HG03196 (cell line): ENCODE results near the gene TENT5C.

Source experiments
- ATAC-seq: cut with Tn5 transposase; IDR thresholded peaks from one replicate; pipeline ENCODE4 v1.9.1; 2021; ENCODE audit not compliant: unreplicated experiment

The TENT5C gene

GRCh38 chr1:117612517-117613248 is 6.8 kb downstream of the TENT5C start:
- no peak for ATAC-seq

DNA sequence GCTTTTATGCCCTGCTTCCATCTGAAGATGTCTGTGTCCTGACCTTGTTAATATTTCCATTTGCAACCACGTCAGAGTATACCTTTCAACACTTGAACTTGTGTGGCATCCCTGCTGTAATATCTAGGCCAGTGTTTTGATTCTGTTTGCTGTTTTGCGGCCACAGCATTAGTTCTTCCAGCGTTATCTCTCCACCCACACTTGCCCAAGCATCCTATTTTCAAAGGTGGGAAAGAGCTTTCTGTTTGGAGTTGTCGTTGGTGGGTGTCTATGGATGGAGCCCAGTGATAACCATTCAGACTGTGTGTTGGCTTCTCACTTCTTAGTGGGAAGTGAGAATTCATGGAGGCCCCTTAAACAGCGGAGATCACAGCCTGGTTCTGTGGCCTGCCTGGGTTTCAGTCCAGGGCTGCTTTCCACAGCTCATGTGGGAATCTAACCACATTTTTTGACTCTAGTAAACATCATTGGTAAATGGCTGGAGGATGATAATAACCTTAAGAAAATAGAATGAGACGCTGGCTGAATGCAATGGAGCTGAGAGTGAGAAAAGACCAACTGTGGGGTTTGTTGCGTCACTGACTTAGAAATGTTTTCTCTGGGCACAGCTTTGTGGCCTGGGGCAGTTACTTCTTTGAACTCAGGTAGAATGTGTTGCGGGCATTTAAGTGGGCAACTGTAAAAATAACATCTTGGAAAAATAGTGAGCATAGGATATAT is 7.6 kb downstream of the TENT5C start:
- no peak for ATAC-seq

DNA sequence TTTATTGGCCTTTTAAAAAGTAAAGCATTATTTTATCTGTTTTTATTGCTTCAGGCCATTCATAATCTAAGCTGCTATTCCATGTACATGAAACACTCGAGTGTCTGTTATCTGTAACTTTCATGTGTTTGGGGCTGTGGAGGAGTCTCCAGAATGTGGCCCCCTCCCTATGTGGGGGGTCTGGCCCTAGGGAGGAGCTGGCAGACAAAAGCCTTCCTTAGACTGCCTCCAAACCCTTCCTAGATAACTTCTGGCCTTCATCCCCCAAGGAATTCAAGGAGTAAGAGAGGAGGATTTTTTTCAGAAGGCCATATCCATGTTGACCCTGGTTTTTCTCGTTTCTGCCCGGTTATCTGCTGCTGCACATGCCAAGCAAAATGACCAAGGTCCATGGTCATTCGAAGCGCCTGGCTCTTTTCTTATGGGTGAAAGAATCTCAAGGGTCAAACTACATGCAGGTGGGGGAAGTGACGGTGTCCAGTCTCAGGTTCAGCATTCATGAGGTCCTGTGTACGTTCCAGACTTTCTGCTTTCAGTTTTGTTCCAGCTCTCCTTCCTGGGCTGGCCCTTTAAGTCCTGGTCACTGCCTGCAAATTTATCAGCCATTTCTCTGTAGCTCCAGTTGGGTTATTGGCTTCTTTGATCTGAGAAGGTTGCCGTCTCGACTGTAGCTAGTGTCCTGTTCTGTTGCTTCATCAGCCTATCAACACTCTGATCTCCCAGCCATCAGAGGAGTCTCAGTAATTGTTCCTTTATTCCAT is 8.3 kb downstream of the TENT5C start:
- ATAC-seq, result no peak

GRCh38 chr1:117615474-117615873 is 9.6 kb downstream of the TENT5C start:
- no peak for ATAC-seq

DNA sequence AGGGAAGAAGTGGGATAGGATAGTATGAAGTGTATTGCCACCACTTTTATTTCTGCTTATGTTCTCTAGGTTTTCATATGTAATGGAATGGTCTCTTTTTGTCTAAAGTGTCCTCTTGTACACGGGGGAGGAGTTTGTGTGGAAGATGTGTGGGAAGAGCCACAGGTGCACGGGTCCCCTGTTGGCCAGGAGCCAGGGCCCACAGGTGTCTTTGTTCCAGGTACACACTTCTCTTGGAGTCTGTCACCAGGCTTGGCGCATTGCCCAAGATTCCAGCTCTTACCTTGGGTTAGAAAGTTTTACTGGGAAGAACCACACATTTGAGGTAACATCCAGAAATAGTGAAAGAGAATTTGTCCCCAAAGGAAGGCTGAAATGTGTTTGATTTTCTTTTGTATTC is 10.5 kb downstream of the TENT5C start:
- ATAC-seq, result no peak

DNA sequence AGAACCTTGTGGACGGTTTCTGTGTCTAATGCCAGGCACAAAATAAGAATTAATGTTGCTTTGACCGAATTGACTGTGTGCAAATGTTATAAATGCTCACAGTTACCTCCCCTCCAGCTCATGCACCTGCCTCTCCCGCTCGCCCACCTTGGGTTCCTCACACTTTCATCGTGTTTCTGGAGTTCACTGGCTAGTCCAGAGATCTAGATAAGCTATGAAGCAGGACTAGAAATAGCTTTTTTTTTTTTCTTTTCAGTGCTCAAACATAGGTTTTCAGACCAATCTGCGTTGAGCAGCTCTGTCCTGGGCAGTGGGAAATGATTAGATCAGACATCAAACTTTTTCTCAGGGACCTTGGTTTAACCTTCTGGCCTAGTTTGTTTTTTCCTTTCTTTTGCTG is 11.1 kb downstream of the TENT5C start:
- ATAC-seq, result no peak

DNA sequence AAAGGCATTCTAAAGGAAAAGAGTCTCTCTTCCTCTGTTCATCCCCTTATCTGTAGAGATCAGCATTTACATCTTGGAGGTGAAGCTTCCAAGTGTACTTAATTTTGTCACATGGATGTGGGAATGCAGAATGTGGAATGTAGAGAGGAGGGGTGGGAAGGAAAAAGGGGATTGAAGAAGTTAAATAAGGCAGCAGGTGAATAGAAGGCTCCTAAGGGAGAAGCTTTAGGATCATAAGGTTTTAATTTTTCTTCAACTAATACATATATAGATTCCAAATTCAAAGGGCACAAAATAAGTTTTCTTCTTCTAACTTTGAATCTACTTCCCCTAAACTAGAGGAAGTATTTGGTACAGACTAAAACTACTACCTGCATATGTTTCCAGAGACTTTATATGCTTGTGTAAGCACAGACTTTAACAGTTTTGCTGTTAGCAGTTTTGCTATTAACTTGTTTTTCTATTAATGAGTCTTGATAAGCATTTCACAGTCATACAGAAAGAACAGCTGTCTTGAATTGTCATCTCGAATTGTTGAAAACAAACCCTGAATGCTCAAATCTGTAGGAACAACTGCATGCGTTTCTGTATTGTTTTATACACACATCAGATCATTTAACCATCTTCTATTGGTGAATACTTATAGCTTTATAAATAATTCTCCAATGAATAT is 12.7 kb downstream of the TENT5C start:
- ATAC-seq, result no peak

- no peak for ATAC-seq
These were observed 14.6 kb downstream of the TENT5C start for GRCh38 chr1:117620440-117620839.

DNA sequence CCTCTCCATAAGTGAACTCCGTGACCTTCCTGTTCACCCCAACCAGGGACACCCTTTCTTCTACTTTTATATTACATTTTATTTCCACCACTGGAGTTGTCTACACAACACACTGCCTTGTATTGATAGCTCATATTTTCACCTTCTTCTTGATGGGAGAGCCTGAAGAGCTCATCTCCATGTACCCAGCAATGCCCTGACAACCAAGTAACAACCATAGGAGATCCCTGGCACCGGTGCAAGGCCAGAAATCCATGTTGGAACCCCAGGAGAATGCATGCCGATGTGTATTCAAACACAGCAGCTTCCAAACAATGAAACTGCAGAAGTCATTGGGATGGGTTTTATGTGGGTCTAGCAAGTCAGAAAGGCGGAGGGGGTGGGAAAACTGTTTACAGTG is 15.5 kb downstream of the TENT5C start:
- ATAC-seq, result no peak

GRCh38 chr1:117622726-117623125 is 16.9 kb downstream of the TENT5C start:
- ATAC-seq, result no peak

DNA sequence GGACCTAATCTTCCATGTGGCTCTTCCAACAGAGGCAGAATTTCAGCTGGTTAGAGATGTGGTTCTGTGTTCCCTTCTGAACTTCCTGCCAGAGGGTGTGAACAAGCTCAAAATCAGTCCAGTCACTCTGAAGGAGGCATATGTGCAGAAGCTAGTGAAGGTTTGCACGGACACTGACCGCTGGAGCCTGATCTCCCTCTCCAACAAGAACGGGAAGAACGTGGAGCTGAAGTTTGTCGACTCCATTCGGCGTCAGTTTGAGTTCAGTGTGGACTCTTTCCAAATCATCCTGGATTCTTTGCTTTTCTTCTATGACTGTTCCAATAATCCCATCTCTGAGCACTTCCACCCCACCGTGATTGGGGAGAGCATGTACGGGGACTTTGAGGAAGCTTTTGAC is 17.3 kb downstream of the TENT5C start:
- ATAC-seq, result no peak

DNA sequence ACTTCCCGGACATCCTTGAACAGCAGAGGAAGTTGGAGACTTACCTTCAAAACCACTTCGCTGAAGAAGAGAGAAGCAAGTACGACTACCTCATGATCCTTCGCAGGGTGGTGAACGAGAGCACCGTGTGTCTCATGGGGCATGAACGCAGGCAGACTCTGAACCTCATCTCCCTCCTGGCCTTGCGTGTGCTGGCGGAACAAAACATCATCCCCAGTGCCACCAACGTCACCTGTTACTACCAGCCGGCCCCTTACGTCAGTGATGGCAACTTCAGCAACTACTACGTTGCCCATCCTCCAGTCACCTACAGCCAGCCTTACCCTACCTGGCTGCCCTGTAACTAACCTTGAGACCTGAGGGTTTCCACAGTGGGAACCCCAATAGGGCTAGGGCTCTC is 17.9 kb downstream of the TENT5C start:
- ATAC-seq, result no peak

DNA sequence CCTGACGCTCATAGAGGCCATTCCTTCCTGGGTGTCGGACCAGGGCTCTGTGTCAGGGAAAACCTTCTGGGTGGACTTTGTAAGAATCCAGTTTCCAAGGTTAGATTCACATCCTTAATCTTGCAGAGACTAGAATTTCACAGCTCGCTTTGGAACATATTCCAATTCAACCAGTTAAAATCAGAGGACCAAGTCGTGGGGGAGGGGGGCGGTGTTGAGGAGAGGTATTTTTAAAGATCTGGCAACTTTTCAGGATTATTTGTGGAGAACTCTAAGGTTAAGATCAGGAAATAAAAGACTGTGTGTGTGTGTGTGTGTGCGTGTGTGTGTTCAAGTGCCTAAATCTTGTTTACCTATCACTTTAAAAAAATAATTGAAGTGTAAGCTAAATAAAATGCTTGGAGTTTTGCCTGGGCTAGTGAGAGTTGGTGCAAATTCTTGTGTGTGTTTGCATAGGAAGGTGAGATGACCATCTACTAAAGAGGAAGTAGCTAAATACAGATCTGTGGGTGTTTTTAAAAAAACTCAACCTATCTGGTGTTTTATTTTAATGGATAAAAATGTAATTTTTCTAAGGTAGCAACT is 21.8 kb downstream of the TENT5C start:
- ATAC-seq, result no peak

- ATAC-seq, result no peak
These were observed 22.5 kb downstream of the TENT5C start for GRCh38 chr1:117628343-117628742.

- ATAC-seq, result no peak
These were observed 24.0 kb downstream of the TENT5C start for GRCh38 chr1:117629625-117630422.

DNA sequence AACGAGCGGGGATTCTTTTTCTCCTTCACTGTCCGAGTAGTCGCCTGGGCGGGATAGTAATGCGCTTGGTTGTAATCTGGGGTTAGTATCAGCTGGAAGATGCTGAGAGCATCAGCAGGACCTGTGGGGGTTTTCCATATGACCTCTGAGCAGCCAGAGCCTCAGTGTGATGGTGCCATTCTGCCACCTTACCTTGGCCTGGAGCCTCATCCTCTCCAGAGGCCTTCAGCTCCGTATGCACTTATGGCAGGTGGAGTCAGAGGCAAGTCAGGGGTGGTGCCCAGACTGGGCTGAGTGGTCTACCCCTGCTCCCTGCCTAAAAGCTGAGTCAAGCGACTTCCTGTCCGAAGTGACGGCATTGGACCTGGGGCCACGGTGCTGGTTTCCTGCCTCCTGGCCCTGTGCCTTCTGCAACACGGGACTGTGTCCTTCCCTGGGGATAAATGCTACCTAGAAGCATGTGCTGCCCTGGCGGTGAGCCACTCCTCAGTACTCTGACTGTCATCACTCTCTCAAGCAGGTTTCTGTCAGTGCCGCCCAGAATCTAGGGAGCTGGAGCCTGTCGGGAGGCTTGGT is 24.7 kb downstream of the TENT5C start:
- ATAC-seq, result no peak

DNA sequence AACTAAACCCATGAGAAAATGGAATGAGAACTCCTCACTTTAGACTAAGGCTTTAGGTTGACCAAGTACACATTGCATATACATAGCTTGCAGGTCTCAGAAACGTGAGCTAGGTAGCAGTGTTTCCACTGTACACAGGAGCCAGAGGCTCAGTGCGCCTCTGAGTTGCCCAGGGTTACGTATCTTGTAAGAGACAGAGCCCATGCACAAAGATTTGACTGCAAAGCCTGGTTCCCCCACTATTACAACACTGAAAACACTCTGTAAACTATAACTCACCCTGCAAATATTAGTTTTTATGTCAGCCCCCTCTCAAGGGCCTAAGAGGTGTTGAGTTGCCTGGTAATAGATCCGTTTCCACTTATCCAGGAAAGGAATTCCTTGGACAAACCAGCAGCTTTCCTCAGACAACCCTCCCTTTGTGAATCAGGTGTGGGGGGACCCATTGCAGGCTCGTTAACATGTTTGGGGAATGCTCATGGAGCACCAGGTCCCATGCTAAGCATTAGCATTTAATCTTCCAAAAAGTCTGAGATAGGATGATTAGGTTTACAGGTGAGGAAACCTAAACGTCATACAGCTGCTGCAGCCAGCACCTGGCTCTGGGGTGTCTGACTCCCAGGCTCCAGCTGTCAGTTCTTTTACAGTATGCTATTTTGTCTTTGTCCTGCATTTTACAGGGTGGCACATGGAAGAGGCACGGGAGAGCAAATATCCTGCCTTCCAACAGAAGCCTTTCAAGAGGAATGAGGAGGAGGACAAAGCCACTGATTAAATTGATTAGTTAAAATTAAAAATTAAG is 25.7 kb downstream of the TENT5C start:
- ATAC-seq, result no peak

GRCh38 chr1:117632269-117633067 is 26.6 kb downstream of the TENT5C start:
- ATAC-seq, result no peak

DNA sequence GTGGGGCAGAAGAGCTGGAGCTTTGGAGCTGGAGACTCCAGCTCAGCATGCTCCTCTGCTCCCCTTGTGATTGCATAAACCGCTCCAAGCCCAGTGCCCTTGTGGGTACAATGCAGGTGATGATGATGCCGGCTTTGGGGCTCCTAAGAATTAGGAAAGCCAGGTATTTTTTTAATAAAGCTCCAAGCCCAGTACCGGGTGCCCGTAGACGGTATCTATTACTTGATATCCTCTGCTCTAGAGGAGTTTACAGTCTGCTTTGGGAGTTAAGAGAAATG is 27.2 kb downstream of the TENT5C start:
- ATAC-seq, result no peak
